Measurements from ENCODE around the gene CHSY1.

DNA sequence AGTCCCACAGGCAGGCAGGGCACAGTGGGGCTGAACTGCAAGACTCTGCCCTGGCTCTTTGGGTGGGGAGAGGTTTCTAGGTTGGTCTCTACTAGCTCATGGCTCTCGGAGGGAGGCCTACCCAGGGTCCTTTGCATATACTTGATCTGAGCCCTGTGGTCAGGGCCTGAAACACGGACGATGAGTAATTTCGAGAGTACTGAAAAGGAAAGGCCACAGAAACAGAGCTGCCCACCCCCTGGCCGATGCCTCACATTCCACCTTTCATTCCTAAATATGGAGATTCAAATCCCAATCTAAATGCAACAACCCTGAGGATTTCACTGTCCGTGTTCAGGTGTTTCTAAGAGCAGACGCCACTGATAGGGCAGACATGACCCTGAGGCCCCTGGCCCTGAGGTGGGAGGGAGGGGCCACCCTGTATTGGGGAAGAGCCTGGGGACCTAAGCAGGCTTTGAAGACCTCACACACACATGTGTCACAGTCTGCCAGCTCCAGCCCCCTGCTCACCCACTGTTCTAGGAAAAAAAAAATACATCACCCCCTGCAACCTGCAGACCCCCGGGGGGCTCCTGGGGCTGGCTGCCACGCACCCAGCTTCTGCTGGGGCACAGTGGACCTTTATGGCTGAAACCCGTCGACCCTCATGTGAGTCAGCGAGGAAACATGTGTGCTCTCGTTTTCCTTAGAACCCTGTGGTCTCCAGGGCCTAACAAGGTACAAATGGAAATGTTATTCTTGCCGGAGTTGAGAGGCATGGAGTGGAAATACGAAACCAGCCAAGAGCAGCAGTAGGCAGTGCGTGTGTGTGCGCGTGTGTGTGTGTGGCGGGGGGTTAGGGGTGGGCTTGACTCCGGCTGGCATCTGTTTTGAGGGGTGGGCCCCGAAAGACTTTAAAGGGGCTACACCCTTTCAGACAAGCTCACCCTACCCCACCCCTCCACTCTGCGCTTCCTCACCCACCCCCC, 112.7 kb downstream of the CHSY1 start:
- TF ChIP-seq YY1 (IDR thresholded peaks at IDR 0.05; ENCODE audit: insufficient read depth, insufficient read length) (no peak), ZNF274 (IDR thresholded peaks at IDR 0.05; ENCODE audit: low read depth, low read length) (no peak), SUZ12 (IDR thresholded peaks at IDR 0.05; ENCODE audit: extremely low read depth, insufficient read depth, insufficient read length) (no peak)
